Rectal smooth muscle tissue (tissue), 1 donor: ENCODE measurements around the gene ZDHHC3.

Experiments used
- H3K27ac ChIP-seq: one replicate; pipeline ENCODE4 v1.7.0; 2013; ENCODE audit warnings: low read depth, low read length, inconsistent platforms
- H3K27me3 ChIP-seq: one replicate; pipeline ENCODE4 v1.7.0; 2013; ENCODE audit warnings: low read length; ENCODE audit not compliant: control insufficient read depth, insufficient read depth
- H3K36me3 ChIP-seq: one replicate; pipeline ENCODE4 v1.7.0; 2013; ENCODE audit warnings: low read length; ENCODE audit not compliant: control insufficient read depth, insufficient read depth
- H3K4me1 ChIP-seq: one replicate; pipeline ENCODE4 v1.7.0; 2013; ENCODE audit warnings: low read length; ENCODE audit not compliant: control insufficient read depth, insufficient read depth
- H3K4me3 ChIP-seq: one replicate; pipeline ENCODE4 v1.7.0; 2013; ENCODE audit warnings: low read length
- H3K9ac ChIP-seq: one replicate; pipeline ENCODE4 v1.7.0; 2013; ENCODE audit warnings: low read length

The ZDHHC3 gene

GRCh38 chr3:44931791-44932190 is 44.2 kb downstream of the ZDHHC3 start:
- Histone ChIP-seq H3K27me3 (no peaks in the 10 kb centered on the region), H3K27ac (no peak overlapping the region), H3K9ac (no peak overlapping the region), H3K4me3 (no peak overlapping the region), H3K36me3 (peaks cover 43% of the 10 kb centered on the region), H3K4me1 (no peaks in the 10 kb centered on the region)

DNA sequence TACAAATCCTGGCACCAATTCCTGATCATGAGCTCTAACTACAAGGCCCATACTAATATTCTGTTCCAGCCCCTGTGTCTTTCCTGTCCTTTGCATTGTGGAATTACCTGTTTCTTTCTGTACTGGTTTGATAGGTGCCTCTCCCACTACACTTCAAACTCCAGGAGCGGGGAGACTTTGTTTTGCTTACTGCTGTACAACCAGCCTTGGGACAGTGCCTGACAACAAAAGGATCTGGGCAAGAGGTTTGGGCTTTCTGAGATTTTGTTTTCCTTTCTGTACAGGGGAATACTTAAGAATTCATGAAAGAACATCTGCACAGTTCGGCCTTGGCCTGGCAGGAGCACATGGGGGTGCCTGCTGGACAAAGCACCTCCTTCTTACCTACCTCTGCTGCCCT is 45.1 kb downstream of the ZDHHC3 start:
- Histone ChIP-seq H3K9ac (no peak overlapping the region), H3K27ac (no peak overlapping the region), H3K4me3 (no peak overlapping the region), H3K36me3 (peaks cover 46% of the 10 kb centered on the region), H3K27me3 (no peaks in the 10 kb centered on the region), H3K4me1 (no peaks in the 10 kb centered on the region)

- H3K27ac ChIP-seq = no peak overlapping the region
- H3K36me3 ChIP-seq = peaks cover 46% of the 10 kb centered on the region
- no peak overlapping the region for H3K4me3 ChIP-seq
- no peaks in the 10 kb centered on the region for H3K27me3 ChIP-seq
- H3K4me1 ChIP-seq = no peaks in the 10 kb centered on the region
- no peak overlapping the region for H3K9ac ChIP-seq
These were observed 46.2 kb downstream of the ZDHHC3 start for GRCh38 chr3:44929782-44930181.

GRCh38 chr3:44927371-44927770 is 48.6 kb downstream of the ZDHHC3 start:
- no peak overlapping the region for H3K27ac ChIP-seq
- no peaks in the 10 kb centered on the region for H3K27me3 ChIP-seq
- H3K4me1 ChIP-seq = no peaks in the 10 kb centered on the region
- no peak overlapping the region for H3K9ac ChIP-seq
- no peak overlapping the region for H3K4me3 ChIP-seq
- H3K36me3 ChIP-seq = peaks cover 36% of the 10 kb centered on the region

DNA sequence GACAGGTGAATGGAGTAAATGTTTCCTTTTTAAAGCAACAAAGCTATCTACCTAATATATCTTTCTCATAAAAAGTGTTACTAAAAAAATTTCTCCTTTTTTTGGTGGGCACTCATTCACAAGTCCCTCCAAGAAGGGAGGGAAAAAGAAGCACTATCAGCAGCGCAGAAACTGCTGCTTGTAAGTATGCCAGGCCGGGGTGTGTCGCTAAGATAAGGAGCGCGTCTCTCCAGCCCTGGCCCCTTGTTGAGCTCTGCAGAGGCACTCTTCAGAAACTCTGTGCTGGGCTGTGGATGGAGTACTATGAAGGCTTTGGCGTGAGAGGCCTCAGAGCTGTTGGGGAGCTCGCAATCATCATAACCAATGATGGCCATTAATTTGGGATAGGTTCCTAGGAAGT is 49.1 kb downstream of the ZDHHC3 start:
- no peak overlapping the region for H3K4me3 ChIP-seq
- no peak overlapping the region for H3K27ac ChIP-seq
- H3K27me3 ChIP-seq = no peaks in the 10 kb centered on the region
- H3K4me1 ChIP-seq = no peaks in the 10 kb centered on the region
- H3K9ac ChIP-seq = no peak overlapping the region
- peaks cover 33% of the 10 kb centered on the region for H3K36me3 ChIP-seq

DNA sequence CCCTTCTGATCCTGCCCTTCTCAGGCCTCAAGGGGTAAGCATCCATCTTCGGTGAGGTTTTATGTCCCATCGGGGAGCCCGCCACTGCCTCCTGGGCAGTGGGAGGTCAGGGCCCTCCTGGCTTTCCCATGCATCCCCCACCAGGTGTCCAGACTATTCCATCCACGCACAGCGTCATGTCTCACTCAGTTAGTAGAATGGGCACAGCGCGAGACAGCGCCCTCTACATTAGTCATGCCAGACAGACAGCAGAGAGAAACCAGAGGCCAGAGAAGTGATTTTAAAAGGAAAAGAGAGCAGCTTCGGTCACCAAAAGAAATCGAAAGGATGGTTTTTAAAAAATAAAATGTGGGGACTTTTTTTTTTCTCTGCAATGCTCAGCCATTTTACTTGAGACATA is 49.8 kb downstream of the ZDHHC3 start:
- peaks cover 29% of the 10 kb centered on the region for H3K36me3 ChIP-seq
- no peak overlapping the region for H3K9ac ChIP-seq
- no peak overlapping the region for H3K27ac ChIP-seq
- no peak overlapping the region for H3K4me3 ChIP-seq
- H3K27me3 ChIP-seq = no peaks in the 10 kb centered on the region
- no peaks in the 10 kb centered on the region for H3K4me1 ChIP-seq

DNA sequence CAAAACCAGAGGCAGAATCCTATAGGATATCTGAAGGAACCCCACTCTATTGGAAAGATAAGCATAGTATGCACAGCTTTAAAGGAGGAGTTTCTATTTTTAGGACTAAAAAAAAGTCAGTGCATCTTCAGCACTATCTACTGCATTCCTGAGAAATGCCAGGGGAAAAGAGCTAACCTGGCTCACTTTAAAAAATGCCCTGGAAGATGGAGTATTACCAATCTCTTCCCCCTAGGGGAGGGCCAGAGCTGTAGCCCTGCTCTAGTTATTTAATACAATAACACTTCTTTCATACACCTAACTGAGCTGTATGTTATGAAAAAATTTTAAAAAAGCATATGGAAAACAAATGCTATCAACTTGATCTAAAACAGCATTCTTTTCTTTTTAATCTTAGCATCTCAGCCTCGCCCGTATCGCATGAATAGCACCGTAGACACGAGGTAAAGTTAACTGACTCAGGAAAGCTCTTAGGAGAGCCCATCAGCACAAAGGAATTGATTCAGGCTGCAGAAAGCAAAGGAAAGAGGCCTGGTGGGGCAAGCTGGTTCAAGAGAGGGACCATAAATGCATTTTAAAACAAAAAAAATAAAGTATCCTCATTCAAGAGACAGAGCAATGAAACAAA is 51.4 kb downstream of the ZDHHC3 start:
- Histone ChIP-seq H3K36me3 (peaks cover 27% of the 10 kb centered on the region), H3K4me1 (no peaks in the 10 kb centered on the region), H3K27ac (no peak overlapping the region), H3K4me3 (no peak overlapping the region), H3K9ac (no peak overlapping the region), H3K27me3 (no peaks in the 10 kb centered on the region)

DNA sequence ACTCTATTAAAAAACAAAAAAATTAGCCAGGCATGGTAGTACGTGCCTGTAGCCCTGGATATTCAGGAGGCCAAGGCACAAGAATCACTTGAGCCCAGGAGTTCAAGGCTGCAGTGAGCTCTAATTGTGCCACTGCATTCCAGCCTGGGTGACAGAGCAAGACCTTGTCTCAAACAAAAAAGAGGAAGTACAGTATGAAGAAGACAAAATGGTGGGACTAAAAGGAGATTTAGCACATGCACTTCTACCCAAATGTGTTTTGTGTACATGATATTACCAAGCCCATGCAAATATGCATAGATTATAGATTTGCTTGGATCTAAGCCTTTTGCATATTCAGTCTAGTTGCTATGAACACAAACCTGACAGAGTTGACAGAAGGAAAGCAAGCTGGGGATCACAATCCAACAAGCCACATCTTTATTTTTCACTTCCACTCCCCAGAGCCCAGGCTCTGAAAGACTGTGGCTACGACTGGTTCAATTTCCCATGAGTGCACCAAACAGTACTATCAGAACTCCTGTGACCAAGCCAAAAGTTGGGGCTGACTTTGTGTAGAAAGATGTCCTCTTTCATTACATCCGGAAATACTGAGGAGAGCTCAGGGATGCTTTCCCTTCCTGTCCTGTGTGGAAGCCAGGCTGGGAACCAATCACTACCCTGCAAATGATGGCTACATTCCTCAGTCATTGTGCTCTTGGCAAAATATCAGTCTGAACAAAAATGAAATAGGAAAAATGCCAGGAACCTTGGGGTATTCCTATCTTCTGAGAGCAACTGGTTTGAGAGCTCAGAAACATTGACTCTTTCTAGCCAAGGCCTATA is 52.1 kb downstream of the ZDHHC3 start:
- H3K4me3 ChIP-seq = no peak overlapping the region
- H3K27ac ChIP-seq = no peak overlapping the region
- no peaks in the 10 kb centered on the region for H3K27me3 ChIP-seq
- no peak overlapping the region for H3K9ac ChIP-seq
- no peaks in the 10 kb centered on the region for H3K4me1 ChIP-seq
- peaks cover 21% of the 10 kb centered on the region for H3K36me3 ChIP-seq

DNA sequence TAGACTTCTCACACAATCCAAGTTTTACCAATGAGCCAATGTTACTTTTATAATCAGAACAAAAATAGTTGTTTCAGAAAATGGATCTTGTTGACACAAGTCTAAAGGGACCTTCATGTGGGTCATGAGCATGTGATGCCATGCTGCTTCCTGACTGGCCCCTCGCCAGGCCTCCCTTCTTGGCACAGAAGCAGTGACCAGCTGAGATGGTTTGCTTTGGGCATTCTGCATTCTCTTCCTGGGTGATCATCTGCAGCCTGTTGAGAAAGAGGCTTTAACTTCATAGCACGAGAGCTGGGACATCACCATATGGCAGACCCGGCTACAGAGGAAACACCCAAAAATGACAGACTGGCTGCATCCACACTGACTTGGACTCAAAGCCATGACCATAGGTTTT is 55.9 kb downstream of the ZDHHC3 start:
- Histone ChIP-seq H3K36me3 (peaks cover 4% of the 10 kb centered on the region), H3K27me3 (no peaks in the 10 kb centered on the region), H3K27ac (no peak overlapping the region), H3K4me3 (no peak overlapping the region), H3K4me1 (no peaks in the 10 kb centered on the region), H3K9ac (no peak overlapping the region)

DNA sequence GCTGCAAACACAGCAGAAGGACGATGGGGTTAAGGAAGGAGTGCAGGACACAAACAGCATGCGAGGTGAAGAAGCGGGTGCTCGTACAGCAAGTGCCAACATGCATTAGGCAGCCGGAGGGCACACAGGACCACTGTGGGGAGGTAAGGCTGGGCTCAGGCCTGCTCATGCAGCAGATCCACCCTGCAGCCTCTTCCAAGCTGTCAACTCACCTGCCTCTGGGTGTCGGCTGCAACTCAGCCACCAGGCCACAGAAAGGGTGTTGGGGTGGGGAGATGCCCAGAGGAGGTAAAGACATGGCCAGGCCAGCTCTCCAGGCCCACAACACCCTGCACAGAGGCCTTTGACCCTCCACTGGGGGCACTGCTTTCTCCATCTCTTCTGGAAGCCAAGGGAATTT is 57.4 kb downstream of the ZDHHC3 start:
- H3K9ac ChIP-seq = no peak overlapping the region
- no peaks in the 10 kb centered on the region for H3K4me1 ChIP-seq
- no peak overlapping the region for H3K27ac ChIP-seq
- no peak overlapping the region for H3K4me3 ChIP-seq
- no peaks in the 10 kb centered on the region for H3K27me3 ChIP-seq
- H3K36me3 ChIP-seq = peaks cover 4% of the 10 kb centered on the region

- H3K27ac ChIP-seq = no peak overlapping the region
- no peaks in the 10 kb centered on the region for H3K4me1 ChIP-seq
- H3K27me3 ChIP-seq = no peaks in the 10 kb centered on the region
- no peak overlapping the region for H3K9ac ChIP-seq
- H3K4me3 ChIP-seq = no peak overlapping the region
- peaks cover 4% of the 10 kb centered on the region for H3K36me3 ChIP-seq
These were observed 57.9 kb downstream of the ZDHHC3 start for GRCh38 chr3:44918087-44918486.

- Histone ChIP-seq H3K27me3 (no peaks in the 10 kb centered on the region), H3K4me3 (no peak overlapping the region), H3K36me3 (peaks cover 1% of the 10 kb centered on the region), H3K27ac (no peak overlapping the region), H3K4me1 (no peaks in the 10 kb centered on the region), H3K9ac (no peak overlapping the region)
These were observed 60.1 kb downstream of the ZDHHC3 start for GRCh38 chr3:44915702-44916438.
